GM19397 (cell line): Measurements from ENCODE around the gene LRRN2.
"Not testable (repeated sequence)": the region's sequence is repeated elsewhere in the genome, so short reads cannot be mapped to it uniquely, and the experiment has no call there.

ENCODE experiments used
- ATAC-seq: cut with Tn5 transposase; IDR thresholded peaks from one replicate; pipeline ENCODE4 v1.9.1; 2021; ENCODE audit warnings: mild to moderate bottlenecking, moderate library complexity; ENCODE audit not compliant: unreplicated experiment

LRRN2 gene

DNA sequence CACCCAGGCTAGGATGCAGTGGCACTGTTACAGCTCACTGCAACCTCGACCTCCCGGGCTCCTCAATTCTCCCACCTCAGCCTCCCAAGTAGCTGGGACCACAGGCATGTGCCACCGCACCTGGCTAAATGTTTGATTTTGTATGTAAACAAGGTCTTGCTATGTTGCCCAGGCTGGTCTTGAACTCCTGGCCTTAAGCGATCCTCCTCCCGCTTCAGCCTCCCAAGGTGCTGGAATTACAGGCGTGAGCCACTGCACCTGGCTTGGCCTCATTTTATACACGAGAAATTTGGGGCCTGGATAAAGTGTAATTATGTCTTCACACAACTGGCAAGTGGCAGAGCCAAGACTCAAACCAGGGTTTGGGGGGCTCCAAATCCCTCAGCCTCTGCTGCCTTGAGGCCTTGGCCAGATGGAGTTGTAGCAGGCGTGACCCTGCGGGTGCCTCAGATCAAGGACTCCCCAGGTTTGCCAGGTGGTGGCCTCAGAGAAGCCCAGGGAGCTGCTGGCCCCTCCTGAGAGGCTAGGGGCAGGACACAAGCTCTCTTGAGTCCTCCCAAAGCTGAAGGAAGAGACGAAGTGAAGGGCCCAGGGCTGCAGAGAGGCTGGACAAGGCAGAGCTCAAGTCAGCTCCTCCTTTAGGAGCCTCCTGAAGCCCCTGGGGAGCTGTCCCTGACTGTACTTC is 107.6 kb downstream of the LRRN2 start:
- ATAC-seq: no peak

- no peak for ATAC-seq
These were observed 109.1 kb downstream of the LRRN2 start for GRCh38 chr1:204576422-204576821.

- no peak for ATAC-seq
These were observed 110.0 kb downstream of the LRRN2 start for GRCh38 chr1:204575221-204576190.

GRCh38 chr1:204574865-204575163 is 110.7 kb downstream of the LRRN2 start:
- no peak for ATAC-seq

- ATAC-seq: no peak
These were observed 111.3 kb downstream of the LRRN2 start for GRCh38 chr1:204574016-204574864.

- no peak for ATAC-seq
These were observed 112.3 kb downstream of the LRRN2 start for GRCh38 chr1:204572923-204573922.

GRCh38 chr1:204571631-204572030 is 113.9 kb downstream of the LRRN2 start:
- no peak for ATAC-seq

DNA sequence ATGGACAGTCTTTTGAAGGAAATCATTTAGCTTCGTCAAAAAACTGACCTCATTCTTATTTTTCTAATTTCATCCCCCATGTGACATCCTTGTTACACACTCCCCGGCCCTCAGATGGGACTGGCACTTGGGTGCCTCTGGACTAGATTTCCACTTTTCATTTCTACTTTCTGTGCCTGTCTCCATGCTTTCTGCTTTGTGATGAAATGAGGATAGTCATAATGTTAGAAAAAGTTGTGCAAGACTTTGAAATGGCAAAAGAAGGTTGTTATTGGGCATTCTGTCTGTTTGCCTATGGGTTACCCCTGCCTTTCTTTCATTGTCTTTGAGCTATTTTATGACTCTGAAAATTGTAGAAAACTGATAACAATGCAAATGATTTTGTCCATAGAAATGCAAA is 114.4 kb downstream of the LRRN2 start:
- ATAC-seq: no peak

DNA sequence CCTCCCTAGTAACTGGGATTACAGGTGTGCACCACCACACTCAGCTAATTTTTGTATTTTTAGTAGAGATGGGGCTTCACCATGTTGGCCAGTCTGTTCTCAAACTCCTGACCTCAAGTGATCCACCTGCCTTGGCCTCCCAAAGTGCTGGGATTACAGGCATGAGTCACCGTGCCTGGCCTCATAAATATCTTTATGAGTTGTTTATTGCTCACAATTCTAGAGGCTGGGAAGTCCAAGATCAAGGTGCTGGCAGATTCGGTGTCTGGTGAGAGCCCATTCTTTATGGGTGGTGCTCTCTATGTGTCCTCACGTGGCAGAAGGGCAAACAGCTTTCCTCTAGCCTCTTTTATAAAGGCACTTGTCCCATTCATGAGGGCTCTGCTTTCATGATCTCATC is 115.5 kb downstream of the LRRN2 start:
- not testable (repeated sequence) for ATAC-seq

GRCh38 chr1:204569478-204569877 is 116.1 kb downstream of the LRRN2 start:
- no peak for ATAC-seq

DNA sequence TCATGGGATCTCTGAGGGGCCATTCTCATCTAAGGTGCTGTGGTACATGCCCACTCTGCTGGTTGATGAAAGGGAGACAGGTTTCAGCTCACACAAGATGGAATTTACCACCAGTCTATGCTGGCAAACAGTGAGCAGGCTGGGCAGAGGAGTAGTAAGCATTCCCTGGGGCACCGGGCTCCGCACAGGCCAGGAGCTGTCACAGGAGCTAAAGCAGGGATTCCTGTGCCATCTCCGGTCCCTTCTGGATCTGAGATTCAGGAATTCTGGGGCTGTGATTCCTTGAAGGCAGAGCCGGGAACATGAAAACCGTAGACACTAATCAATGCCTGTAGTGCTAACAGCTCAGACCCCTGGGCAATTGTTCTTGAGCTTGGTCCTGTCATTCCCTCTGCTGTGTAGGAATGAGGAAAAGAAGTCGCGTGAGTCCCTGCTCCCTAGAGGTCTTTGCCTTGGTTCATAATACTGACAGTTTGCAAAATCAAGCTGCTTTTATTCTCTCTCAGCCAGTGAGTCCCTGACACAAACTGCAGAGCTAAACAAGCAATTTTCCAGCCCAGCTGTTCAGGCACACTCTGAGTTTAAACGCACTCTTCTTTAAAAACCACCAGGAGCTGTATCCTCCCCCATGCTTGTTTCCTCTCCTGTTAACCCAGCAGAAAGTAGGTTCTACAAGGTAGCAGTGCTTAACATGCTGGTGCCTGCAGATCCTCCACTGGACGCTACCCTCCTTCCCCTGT is 116.8 kb downstream of the LRRN2 start:
- ATAC-seq: no peak
